Nephron progenitor cell (in vitro differentiated cells): ENCODE results near the gene GXYLT1.

Source experiments
- DNase-seq: peaks from one replicate; pipeline ENCODE4 v3.0.0; 2021
- H3K27ac Mint-ChIP-seq: 2 replicates; pipeline ENCODE4 v1.8.0; 2021; ENCODE audit warnings: mild to moderate bottlenecking, moderate library complexity, mixed read lengths
- H3K27me3 Mint-ChIP-seq: 2 replicates; pipeline ENCODE4 v1.8.0; 2021; ENCODE audit warnings: mild to moderate bottlenecking, low read depth, mixed read lengths; ENCODE audit not compliant: poor library complexity
- H3K36me3 Mint-ChIP-seq: 2 replicates; pipeline ENCODE4 v1.8.0; 2021; ENCODE audit warnings: low read depth, mixed read lengths
- H3K4me1 Mint-ChIP-seq: 2 replicates; pipeline ENCODE4 v1.8.0; 2021; ENCODE audit warnings: mixed read lengths
- H3K4me3 Mint-ChIP-seq: 2 replicates; pipeline ENCODE4 v1.8.0; 2021; ENCODE audit warnings: mild to moderate bottlenecking, moderate library complexity, mixed read lengths
- H3K9me3 Mint-ChIP-seq: 2 replicates; pipeline ENCODE4 v1.8.0; 2021; ENCODE audit warnings: mild to moderate bottlenecking, moderate library complexity, mixed read lengths
- CTCF ChIP-seq: fragments of 200-600 bp; sonication (generic); IDR thresholded peaks from 2 replicates; pipeline ENCODE4 v1.5.0; 2021; ENCODE audit warnings: antibody characterized with exemption

Gene GXYLT1

GRCh38 chr12:42102720-42103119 is 42.0 kb downstream of the GXYLT1 start:
- Mint-ChIP-seq H3K27me3 (no peaks in the 10 kb centered on the region), H3K27ac (no peak overlapping the region), H3K9me3 (no peaks in the 10 kb centered on the region), H3K36me3 (peaks cover 16% of the 10 kb centered on the region), H3K4me1 (peaks cover 14% of the 10 kb centered on the region), H3K4me3 (no peak overlapping the region)
- no peak for DNase-seq
- no peak for TF ChIP-seq CTCF

GRCh38 chr12:42099433-42099832 is 45.2 kb downstream of the GXYLT1 start:
- DNase-seq, result no peak
- TF ChIP-seq CTCF, result no peak
- Mint-ChIP-seq H3K27ac (no peak overlapping the region), H3K27me3 (no peaks in the 10 kb centered on the region), H3K4me1 (peaks cover 4% of the 10 kb centered on the region), H3K9me3 (no peaks in the 10 kb centered on the region), H3K4me3 (no peak overlapping the region), H3K36me3 (peaks cover 31% of the 10 kb centered on the region)

GRCh38 chr12:42097971-42098370 is 46.7 kb downstream of the GXYLT1 start:
- H3K4me3 Mint-ChIP-seq, result no peak overlapping the region
- no peaks in the 10 kb centered on the region for H3K4me1 Mint-ChIP-seq
- TF ChIP-seq CTCF, result no peak
- no peaks in the 10 kb centered on the region for H3K9me3 Mint-ChIP-seq
- H3K27ac Mint-ChIP-seq, result no peak overlapping the region
- H3K36me3 Mint-ChIP-seq, result peaks cover 31% of the 10 kb centered on the region
- H3K27me3 Mint-ChIP-seq, result no peaks in the 10 kb centered on the region
- DNase-seq, result no peak

- H3K9me3 Mint-ChIP-seq, result no peaks in the 10 kb centered on the region
- H3K4me3 Mint-ChIP-seq, result no peak overlapping the region
- no peak for TF ChIP-seq CTCF
- H3K4me1 Mint-ChIP-seq, result peaks cover 11% of the 10 kb centered on the region
- DNase-seq, result no peak
- H3K27ac Mint-ChIP-seq, result no peak overlapping the region
- peaks cover 42% of the 10 kb centered on the region for H3K36me3 Mint-ChIP-seq
- no peaks in the 10 kb centered on the region for H3K27me3 Mint-ChIP-seq
Measured at GRCh38 chr12:42094277-42094676, 50.4 kb downstream of the GXYLT1 start.

GRCh38 chr12:42091769-42092168 is 52.9 kb downstream of the GXYLT1 start:
- H3K27ac Mint-ChIP-seq, result peak overlapping the region; percentile 89
- no peak for TF ChIP-seq CTCF
- no peak overlapping the region for H3K4me3 Mint-ChIP-seq
- no peaks in the 10 kb centered on the region for H3K9me3 Mint-ChIP-seq
- DNase-seq, result no peak
- peaks cover 11% of the 10 kb centered on the region for H3K4me1 Mint-ChIP-seq
- H3K27me3 Mint-ChIP-seq, result no peaks in the 10 kb centered on the region
- H3K36me3 Mint-ChIP-seq, result peaks cover 43% of the 10 kb centered on the region

- H3K27ac Mint-ChIP-seq, result no peak overlapping the region
- DNase-seq, result no peak
Measured at GRCh38 chr12:42090899-42091298, 53.8 kb downstream of the GXYLT1 start.

More at GRCh38 chr12:42090899-42091298, 53.8 kb downstream of the GXYLT1 start:
- Mint-ChIP-seq H3K4me3 (no peak overlapping the region), H3K9me3 (no peaks in the 10 kb centered on the region), H3K4me1 (peaks cover 11% of the 10 kb centered on the region), H3K27me3 (no peaks in the 10 kb centered on the region), H3K36me3 (peaks cover 41% of the 10 kb centered on the region)
- no peak for TF ChIP-seq CTCF
